ENCODE data around the gene RPF1.
"Not testable (repeated sequence)": the region's sequence is repeated elsewhere in the genome, so short reads cannot be mapped to it uniquely, and the experiment has no call there.

Gene RPF1

DNA sequence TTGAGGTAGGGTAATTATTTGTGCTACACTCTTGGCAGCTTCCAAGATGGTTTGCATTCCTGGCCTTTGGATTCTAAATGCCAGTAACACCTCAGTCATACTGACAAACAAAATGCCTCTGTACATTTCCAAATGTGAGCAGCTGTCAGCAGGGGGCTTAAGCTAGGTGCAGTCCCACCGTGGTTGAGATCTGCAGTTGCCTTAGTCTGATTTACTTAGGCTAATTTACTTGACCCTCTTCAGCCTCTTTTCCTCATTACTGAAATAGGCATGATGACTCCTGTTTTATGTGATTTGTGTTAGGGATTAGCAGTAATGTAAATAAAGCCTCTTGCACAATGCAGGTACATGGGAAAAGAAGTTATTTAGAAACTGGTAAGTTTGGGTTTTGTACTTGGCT lies 13.7 kb downstream of the RPF1 start:
- DNase-seq (ENCODE audit: low read depth in 3 of 3), result no peak

DNA sequence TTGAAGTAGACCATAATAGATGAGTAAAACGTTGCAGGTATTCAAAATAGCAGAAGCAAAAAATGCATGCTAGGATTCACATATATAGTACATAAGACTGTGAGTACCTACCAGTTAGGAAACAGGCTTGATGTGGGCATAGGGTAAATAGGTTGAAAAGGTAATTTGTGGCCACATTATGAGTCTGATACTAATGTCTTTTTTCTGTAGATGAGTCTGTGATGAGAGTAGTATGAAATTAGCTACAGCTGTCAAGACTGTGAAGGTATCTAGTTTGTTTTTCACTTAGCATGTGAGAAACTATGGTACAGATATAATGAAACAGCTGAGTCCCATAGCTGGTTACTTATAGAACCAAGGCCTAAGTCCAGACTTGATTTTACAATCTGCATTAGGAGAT lies 14.7 kb downstream of the RPF1 start:
- no peak for DNase-seq (ENCODE audit: low read depth in 3 of 3)

DNA sequence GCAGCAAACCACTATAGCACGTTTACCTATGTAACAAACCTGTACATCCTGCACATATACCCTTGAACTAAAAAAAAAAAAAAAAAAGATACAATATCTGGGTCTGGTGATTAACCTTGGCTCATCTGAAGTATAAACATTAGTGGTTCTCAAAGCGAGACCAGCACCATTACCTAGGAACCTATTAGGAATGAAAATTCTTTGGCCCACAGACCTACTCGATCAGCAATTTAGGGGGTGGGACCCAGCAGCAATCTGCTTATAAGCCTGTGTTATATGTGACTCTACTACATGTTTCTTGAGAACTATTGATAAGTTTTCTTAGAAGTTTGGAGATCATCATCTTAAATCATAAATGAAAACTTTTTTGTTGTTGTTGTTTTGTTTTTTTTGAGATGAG lies 17.4 kb downstream of the RPF1 start:
- DNase-seq (ENCODE audit: low read depth in 3 of 3), result no peak

DNA sequence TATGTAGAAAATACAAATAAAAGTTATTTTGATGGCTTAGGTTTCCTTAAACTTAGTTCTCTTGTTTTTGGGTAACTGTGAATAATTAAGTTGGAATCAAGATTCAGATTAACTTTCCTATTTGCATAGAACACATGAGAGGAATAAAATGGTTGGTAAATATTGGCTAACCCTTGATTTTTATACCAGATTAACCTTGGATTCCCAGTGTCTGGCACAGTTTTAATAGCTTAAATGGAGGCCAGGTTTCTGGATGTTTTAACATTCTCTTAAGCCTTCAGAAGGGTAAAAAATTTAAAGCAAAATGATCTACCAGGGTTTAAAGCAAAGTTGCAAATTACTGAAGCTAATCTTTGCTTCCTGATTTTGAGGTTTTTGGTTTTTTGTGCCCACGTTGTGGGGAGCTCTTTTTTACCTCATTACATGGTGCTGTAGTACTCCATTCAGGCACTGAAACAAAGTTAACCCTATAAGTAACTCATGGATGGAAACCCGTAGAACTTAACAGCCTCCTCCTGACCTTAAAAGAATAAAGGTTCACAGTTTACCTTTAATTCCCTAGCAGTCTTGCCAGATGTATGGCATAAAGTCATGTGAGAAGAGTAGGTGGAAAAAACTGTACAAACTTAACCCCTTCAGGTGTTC lies 18.7 kb downstream of the RPF1 start:
- DNase-seq (ENCODE audit: low read depth in 3 of 3), result no peak

DNA sequence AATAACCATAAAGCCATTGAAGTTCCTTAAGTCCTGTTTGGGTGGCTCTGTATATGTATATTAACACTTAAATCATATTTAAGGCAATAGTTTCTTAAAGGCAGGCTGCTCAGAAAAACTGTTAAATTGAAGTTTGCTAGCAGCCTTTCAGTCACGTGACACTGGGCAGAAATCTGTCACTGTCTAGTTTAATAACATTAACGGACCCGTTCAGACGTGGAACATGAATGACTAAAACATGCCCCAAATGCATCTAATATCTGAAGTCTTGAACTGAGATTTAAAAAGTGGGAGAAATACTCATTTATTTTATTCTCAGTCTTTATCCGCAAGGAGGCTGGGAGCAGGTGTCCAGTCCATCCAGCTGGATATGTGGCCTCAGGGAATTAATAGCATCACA lies 23.9 kb downstream of the RPF1 start:
- no peak for DNase-seq (ENCODE audit: low read depth in 3 of 3)

DNA sequence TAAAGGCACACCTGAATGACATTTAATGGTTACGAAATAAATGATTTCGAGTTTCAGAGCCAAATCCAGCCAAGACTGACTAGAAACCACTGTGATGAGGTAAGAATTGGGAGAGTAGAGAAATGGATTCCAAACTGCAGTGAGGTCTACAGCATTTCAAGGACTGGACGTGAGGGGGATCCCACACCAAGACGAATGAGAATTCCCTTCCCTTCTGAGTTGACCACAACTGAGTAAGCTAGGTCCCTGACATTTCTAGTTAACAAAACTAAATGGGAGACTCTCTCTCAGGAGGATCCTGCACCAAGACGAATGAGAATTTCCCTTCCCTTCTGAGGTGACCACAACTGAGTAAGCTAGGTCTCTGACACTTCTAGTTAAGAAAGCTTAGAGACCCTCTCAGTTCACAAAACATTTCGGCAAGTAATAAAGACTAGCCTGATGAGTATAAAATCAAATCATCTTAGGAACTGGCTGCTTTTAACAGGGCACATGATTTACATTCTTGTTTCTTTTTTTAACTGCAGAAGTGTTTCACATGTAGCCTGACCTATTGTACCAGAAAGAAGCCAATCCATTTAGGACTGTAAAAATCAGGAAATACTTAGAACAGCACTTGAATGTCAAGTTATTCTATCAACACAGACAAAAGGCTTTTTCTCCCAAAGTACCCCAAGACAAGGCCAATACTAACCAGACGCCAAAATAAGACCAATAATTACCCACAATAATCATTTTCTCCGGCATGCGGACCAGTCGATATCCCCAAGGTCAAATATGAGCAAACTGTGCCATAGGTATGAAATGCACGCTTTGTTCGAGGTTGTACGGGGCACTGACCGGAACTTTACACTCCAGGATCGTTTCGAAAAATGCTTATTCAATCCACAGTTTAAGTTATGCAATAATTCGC lies 25.8 kb downstream of the RPF1 start:
- no peak for DNase-seq (ENCODE audit: low read depth in 3 of 3)

DNA sequence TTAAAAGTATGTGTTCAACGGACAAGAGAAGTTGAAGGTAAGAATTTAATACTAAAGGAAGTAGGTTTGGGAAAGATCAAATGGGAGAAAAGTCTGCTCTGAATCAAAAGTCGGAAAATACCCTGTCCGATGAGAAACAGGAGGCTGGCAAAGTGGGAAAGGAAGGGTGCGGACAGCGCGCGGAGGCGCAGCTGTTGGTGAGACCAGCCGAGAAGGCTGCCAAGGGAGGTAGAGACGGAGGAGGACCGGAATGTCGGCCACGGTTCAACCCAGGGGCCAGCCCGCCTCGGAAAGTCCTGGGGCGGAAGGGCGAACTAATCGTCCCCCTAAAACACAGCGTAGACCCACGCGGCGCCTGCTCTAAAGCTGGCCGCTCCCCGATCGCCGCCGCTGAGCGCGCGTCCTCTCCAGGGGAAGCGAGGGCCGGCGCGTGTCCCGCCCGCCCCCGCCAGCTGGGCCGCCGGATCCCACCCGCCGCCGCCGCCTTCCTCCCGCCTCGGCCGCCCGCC lies 26.5 kb downstream of the RPF1 start:
- no peak for DNase-seq (ENCODE audit: low read depth in 3 of 3)

DNA sequence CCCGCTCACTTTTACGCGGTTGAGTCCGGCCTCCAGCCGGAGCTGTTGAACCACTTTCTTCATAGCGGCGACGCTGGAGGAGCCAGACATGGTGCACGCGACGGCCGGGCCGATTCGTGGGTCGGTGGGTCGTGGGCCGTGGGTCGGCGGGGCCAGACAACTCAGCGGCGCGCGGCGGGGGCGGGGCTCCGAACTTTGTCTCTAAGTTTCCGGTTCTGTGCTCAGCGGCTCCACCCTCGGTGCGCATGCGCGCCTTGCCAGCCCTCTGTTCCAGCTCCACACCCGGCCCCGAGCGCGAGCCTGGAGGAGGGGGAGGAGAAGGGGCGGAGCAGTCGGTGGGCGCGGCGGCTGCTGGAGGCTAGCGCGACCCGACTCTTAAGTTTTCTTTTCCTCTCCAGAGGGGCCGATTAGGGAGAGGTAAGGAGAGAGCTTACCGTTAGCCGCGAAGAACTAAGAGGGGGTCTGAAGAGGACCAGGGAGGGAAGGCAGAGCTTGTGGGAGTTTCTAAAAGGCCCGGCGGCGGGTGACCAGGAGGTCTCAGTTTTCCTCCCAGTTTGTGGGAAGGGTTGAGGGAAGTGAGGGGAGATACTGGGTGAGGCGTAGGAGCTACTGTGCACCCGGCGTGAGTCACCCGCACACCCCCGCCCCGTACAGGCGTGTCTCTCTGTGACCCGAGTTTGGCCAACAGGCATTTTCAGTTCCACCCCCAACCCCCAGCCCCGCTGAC lies 27.1 kb downstream of the RPF1 start, which contains the start of the genes GNG5 and SPATA1:
TSS of gene GNG5 (minus strand) at position 580 of the 727 bp plus-strand sequence. CDS start at position 90, 490 bp downstream.
TSS of gene SPATA1 (plus strand) at position 385 of the 727 bp plus-strand sequence. CDS start 9,974 bp downstream, outside the sequence.
- peak; percentile 94 to 97 (median 95) for DNase-seq (ENCODE audit: low read depth in 3 of 3)

DNA sequence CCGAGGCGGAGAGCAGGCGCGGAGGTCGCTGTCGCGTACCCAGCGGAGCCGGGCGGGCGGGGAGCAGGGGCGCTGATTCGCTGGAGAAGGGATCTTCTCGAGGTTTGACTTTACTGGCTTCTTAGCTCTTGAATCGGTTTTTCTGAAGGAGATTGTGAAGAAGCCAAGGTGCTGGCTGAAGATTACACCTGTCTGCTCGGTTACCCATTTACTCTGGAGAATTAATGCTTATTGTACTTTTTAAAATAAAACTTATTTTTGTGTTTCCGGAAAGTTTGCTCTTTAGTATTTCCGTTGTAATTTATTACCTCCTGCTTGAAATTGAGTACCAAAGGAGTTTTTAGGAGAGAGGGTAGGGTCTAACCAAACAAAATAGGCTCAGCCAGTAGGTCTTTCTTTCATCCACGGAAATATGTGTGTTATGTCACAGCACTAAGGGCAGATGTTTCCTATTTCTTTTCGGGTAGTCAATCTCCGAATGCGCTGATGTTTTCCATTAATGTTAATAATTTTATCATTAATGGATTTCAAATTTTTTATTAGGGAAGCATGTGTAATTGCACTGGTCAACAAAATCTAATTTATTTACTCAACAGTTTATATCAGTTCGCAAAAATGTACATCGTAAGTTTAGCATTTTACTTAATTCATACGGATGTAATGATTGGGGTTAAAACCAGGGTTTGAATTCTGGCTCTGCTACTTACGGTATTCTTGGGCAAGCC lies 27.8 kb downstream of the RPF1 start:
- no peak for DNase-seq (ENCODE audit: low read depth in 3 of 3)

DNA sequence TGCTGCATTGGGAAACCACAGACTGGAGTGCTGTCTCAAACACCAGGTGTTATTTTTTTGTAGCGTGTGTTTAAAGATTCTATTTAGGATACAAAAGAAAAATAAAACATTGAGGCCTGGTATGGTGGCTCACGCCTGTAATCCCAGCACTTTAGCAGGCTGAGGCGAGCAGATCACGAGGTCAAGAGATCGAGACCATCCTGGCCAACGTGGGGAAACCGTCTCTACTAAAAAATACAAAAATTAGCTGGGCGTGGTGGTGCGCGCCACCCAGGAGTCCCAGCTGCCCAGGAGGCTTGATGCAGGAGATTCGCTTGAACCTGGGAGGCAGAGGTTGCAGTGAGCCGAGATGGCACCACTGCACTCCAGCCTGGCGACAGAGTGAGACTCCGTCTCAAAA lies 28.8 kb downstream of the RPF1 start:
- not testable (repeated sequence) for DNase-seq (ENCODE audit: low read depth in 3 of 3)

DNA sequence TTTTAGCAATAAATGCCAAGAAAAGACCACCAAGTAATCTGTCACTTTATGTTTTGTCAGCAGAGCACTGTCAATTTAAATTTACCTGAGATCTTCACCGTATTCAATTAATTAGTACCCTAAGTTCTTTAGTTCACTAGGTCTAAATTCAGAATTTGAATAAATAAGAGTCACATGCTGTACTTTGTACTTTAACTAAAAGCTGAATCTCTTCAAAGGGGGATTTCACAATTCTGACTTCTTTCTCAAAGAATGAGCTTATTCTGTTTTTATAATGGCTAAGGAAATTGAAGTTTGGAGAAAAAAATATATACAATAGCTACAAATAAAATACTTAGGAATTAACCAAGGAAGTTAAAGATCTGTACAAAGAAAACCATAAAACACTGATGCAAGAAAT lies 29.4 kb downstream of the RPF1 start:
- DNase-seq (ENCODE audit: low read depth in 3 of 3), result no peak

DNA sequence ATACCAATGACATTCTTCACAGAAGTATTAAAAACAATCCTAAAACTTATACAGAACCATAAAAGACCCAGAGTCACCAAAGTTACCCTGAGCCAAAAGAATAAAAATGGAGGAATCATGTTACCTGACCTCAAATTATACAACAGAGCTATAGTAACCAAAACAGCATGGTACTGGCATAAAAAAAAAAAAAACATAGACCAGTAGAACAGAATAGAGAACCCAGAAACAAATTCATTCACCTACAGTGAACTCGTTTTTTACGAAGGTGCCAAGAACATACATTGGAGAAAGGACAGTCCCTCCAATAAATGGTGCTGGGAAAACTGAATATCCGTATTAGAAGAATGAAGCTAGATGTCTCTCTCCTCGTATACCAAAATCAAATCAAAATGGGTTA lies 30.0 kb downstream of the RPF1 start:
- no peak for DNase-seq (ENCODE audit: low read depth in 3 of 3)

DNA sequence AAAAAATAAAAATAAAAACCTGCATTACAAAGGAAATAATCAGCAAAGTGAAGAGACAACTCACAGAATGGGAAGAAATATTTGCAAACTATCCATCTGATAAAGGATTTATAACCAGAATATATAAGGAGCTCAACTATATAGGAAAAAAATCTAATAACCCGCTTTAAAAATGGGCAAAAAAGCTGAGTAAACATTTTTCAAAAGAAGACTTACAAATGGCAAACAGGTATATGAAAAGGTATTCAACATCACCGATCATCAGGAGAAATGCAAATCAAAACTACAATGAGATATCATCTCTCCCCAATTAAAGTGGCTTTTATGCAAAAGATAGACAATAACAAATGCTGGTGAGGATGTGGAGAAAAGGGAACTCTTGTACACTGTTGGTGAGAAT lies 31.1 kb downstream of the RPF1 start:
- DNase-seq (ENCODE audit: low read depth in 3 of 3), result no peak

DNA sequence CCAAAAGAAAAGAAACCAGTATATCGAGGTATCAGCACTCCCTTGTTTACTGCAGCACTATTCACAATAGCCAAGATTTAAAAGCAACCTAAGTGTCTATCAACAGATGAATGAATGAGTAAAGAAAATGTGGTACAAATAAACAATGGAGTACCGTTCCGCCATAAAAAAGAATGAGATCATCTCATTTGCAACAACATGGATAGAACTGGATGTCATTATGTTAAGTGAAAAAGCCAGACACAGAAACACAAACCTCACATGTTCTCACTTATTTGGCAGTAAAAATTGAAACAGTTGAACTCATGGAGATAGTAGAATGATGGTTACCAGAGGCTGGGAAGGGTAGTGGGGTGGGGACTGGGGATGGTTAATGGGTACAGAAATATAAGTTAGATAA lies 31.6 kb downstream of the RPF1 start:
- no peak for DNase-seq (ENCODE audit: low read depth in 3 of 3)

DNA sequence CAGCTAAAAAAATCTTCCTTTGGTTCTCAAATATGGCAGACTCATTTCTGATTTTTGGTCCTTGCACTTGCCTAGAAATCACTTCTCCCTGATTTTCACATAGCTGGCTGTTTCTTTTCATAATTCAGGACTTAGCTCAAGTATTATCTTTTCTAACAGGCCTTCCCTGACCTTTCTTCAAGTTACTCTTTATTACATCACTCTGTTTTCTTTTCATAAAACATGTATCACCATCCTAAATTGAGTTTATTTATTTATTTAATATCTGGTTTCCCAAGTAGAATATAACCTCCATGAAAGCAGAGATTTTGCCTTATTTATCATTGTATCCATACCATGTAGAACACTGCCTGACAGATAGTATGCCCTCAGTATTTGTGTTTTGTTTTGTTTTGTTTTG lies 45.5 kb downstream of the RPF1 start:
- DNase-seq (ENCODE audit: low read depth in 3 of 3), result no peak

DNA sequence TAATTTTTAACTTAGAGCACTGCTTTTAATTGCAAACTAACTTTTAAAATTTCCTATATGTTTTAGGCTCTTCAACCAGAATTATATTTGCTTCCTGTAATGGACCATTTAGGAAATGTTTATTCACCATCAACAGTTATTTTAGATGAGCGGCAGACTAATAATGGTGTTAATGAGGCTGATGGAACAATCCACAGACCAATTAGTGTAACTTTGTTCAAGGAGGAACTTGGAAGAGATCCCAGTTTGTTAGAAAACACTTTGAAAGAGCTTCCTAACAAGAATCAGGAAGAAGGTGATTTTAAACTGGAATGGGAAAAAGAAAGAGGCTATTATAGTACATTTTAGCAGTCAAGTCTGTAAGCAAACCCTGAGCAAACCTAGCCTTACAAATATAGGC lies 46.7 kb downstream of the RPF1 start:
- DNase-seq (ENCODE audit: low read depth in 3 of 3), result no peak

DNA sequence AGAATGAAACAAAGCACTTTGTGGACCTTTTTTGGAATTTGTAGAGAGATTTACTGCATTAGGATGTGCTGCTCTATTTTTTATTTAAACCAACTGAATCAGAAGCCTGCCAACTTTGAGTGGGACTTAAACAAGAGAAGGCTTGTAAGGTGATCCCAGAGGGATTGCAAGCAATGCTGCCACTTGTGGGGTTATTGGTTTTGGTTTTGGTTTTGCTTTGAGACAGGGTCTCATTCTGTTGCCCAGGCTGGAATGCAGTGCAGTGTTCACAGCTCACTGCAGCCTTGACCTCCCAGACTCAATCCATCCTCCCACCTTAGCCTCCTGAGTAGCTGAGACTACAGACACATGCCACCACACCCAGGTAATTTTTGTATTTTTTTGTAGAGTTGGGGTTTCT lies 59.5 kb downstream of the RPF1 start:
- no peak for DNase-seq (ENCODE audit: low read depth in 3 of 3)

DNA sequence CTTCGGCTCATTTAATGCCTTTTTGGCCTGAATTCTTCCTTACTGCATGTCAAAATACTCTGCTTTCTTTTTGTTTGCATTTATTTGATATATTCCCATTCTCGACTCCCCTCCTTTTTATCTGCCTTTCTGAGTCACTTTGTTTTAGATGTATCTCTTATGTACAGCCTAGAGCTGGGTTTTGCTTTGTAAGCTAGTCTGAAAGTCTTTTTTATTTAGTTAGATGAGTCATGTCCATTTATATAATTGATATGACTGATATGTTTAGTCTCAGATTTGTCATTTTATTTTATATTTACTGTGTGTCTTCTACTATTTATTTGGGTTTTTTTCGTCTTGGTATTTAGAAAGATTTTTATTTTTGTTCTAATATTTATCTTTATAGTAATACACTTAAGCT lies 60.9 kb downstream of the RPF1 start:
- DNase-seq (ENCODE audit: low read depth in 3 of 3), result no peak

DNA sequence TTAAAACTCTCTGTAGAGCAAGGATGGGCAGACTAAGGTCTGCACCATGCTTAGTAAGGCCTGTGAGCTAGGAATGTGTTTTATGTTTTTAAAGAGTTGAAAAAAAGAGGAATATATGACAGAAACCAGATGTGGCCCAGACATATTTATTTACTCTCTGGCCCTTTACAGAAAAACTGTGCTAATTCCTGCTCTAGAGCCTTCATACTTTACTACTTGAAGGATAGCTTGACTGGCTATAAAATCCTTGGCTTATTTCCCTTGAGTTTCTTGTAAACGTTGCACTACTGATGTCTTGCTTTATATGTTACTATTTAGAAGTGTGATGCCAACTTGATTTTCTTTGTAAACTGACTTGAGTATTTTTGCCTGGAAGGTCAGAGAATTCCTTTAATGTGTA lies 61.7 kb downstream of the RPF1 start:
- no peak for DNase-seq (ENCODE audit: low read depth in 3 of 3)

DNA sequence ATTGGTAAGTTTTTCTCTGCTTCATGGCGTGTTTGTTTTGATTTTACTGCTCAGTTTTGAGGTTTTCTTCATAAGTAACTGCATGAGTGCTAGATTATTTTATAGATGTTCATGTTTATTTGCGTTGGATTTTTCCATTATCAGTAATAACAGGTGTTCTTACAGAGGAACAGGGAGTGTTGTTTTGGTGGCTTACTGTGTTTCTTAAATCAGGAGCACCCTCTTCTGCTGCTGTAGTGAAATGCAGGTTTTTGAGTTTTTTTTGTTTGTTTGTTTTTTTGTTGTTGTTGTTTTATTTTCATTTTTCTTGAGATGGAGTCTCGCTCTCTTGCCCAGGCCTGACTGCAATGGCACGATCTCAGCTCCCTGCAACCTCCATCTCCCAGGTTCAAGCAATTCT lies 62.6 kb downstream of the RPF1 start:
- DNase-seq (ENCODE audit: low read depth in 3 of 3), result no peak

All from stimulated activated CD4-positive, alpha-beta T cell treated with anti-CD3 and anti-CD28 coated beads, TNF-alpha, amount 100 ng/mL, for 24 hours (primary cell).